Measurements from ENCODE around the gene HDAC5.
"Not testable (repeated sequence)": the region's sequence is repeated elsewhere in the genome, so short reads cannot be mapped to it uniquely, and the experiment has no call there.

- TF ChIP-seq EZH2 (IDR thresholded peaks at IDR 0.05; ENCODE audit: borderline replicate concordance, low read depth, low read length, poor library complexity, severe bottlenecking); CTCF (conservative IDR thresholded peaks at IDR 0.05; ENCODE audit: low read depth, low read length): not testable (repeated sequence)
Measured at GRCh38 chr17:44034688-44035087, 88.8 kb downstream of the HDAC5 start.
